ENCODE data around the gene DDX49. TPM values are rescaled to one million over a fixed set of nuclear protein-coding genes. Genes with fewer than 3 reads are reported as not detected.

The DDX49 gene
- total RNA-seq, 4 donors from 2014 or later, result 36.1 to 61.0 (median 46.9) TPM

GRCh38 chr19:18939922-18940768 is 20.6 kb downstream of the DDX49 start:
- WGBS, 2 donors (ENCODE audit: low coverage in 1 of 2), result 0% methylated on average over 6 of the region's 47 CpGs; no CpG with 5 or more reads in 1 of the 2 donors

GRCh38 chr19:18940769-18941627 is 21.5 kb downstream of the DDX49 start, which contains the start of gene HOMER3:
Gene HOMER3, minus strand, starts transcription at chr19:18941217. Its CDS starts 2,235 bp downstream, at chr19:18938982.
- Histone ChIP-seq H3K4me1 (peaks cover 0 to 27% (median 2%) of the 10 kb centered on the region in 3 donors), H3K27me3 (no peaks in the 10 kb centered on the region), H3K4me3 (peak within 1 kb of the TSS; percentile 58 to 81), H3K36me3 (peaks cover 0 to 26% of the 10 kb centered on the region in 2 donors), H3K27ac (peak within 1 kb of the TSS in 3 of 4 donors; percentile 57 to 81 (median 80)), H3K9me3 (no peaks in the 10 kb centered on the region)
- ATAC-seq, result peak; percentile 94
- TF ChIP-seq CTCF (IDR thresholded peaks at IDR 0.05) (peak in 2 of 4 experiments; percentile 13 to 64), POLR2A (IDR thresholded peaks at IDR 0.05) (no peak)
- WGBS, 2 donors (ENCODE audit: low coverage in 1 of 2), result 0 to 16% methylated on average over 1 to 4 of the region's 81 CpGs

More at GRCh38 chr19:18939922-18940768, 20.6 kb downstream of the DDX49 start:
- Histone ChIP-seq H3K4me3 (peak overlapping the region; percentile 58 to 81), H3K36me3 (peaks cover 0 to 30% of the 10 kb centered on the region in 2 donors), H3K27me3 (no peaks in the 10 kb centered on the region), H3K4me1 (peaks cover 0 to 27% (median 2%) of the 10 kb centered on the region in 3 donors), H3K9me3 (no peaks in the 10 kb centered on the region), H3K27ac (peak overlapping the region in 3 of 4 donors; percentile 57 to 81 (median 80))
- TF ChIP-seq POLR2AphosphoS5 (IDR thresholded peaks at IDR 0.05) (no peak), POLR2A (IDR thresholded peaks at IDR 0.05) (no peak), EP300 (IDR thresholded peaks at IDR 0.05) (no peak), CTCF (IDR thresholded peaks at IDR 0.05) (no peak)
- peak; percentile 32 for ATAC-seq

GRCh38 chr19:18941628-18942354 is 22.3 kb downstream of the DDX49 start:
- peak overlapping the region in 2 of 4 donors; percentile 59 to 80 for H3K27ac ChIP-seq
- WGBS, 2 donors (ENCODE audit: low coverage in 1 of 2), result 48 to 50% methylated on average over 6 to 12 of the region's 18 CpGs
- peaks cover 0 to 18% of the 10 kb centered on the region in 2 donors for H3K36me3 ChIP-seq
- no peak for ATAC-seq
- H3K4me3 ChIP-seq, result peak overlapping the region in 1 of 2 donors; percentile 81
- peaks cover 0 to 27% (median 2%) of the 10 kb centered on the region in 3 donors for H3K4me1 ChIP-seq
- TF ChIP-seq POLR2AphosphoS5 (IDR thresholded peaks at IDR 0.05) (no peak), EP300 (IDR thresholded peaks at IDR 0.05) (no peak), POLR2A (IDR thresholded peaks at IDR 0.05) (no peak), CTCF (IDR thresholded peaks at IDR 0.05) (no peak)
- no peaks in the 10 kb centered on the region for H3K27me3 ChIP-seq
- H3K9me3 ChIP-seq, result no peaks in the 10 kb centered on the region

GRCh38 chr19:18942692-18943091 is 23.2 kb downstream of the DDX49 start:
- TF ChIP-seq CTCF (IDR thresholded peaks at IDR 0.05), result no peak
- TF ChIP-seq POLR2A (IDR thresholded peaks at IDR 0.05), result no peak
- no peak for TF ChIP-seq POLR2AphosphoS5 (IDR thresholded peaks at IDR 0.05)
- no peak for TF ChIP-seq EP300 (IDR thresholded peaks at IDR 0.05)
- no peak for ATAC-seq
- no peak overlapping the region for H3K4me3 ChIP-seq
- peaks cover 0 to 11% of the 10 kb centered on the region in 2 donors for H3K36me3 ChIP-seq
- no peaks in the 10 kb centered on the region for H3K27me3 ChIP-seq
- no peak overlapping the region for H3K27ac ChIP-seq
- 86 to 100% methylated on average over 2 to 6 of the region's 6 CpGs for WGBS, 2 donors (ENCODE audit: low coverage in 1 of 2)
- peaks cover 0 to 27% (median 2%) of the 10 kb centered on the region in 3 donors for H3K4me1 ChIP-seq
- H3K9me3 ChIP-seq, result no peaks in the 10 kb centered on the region

Data from gastroesophageal sphincter (tissue), 4 donors.